HG03064 (cell line): Measurements from ENCODE around the gene B4GALNT4.
"Not testable (repeated sequence)": the region's sequence is repeated elsewhere in the genome, so short reads cannot be mapped to it uniquely, and the experiment has no call there.

Source experiments
- ATAC-seq: cut with Tn5 transposase; IDR thresholded peaks from one replicate; pipeline ENCODE4 v1.9.1; 2021; ENCODE audit warnings: low read depth; ENCODE audit not compliant: unreplicated experiment

The B4GALNT4 gene

DNA sequence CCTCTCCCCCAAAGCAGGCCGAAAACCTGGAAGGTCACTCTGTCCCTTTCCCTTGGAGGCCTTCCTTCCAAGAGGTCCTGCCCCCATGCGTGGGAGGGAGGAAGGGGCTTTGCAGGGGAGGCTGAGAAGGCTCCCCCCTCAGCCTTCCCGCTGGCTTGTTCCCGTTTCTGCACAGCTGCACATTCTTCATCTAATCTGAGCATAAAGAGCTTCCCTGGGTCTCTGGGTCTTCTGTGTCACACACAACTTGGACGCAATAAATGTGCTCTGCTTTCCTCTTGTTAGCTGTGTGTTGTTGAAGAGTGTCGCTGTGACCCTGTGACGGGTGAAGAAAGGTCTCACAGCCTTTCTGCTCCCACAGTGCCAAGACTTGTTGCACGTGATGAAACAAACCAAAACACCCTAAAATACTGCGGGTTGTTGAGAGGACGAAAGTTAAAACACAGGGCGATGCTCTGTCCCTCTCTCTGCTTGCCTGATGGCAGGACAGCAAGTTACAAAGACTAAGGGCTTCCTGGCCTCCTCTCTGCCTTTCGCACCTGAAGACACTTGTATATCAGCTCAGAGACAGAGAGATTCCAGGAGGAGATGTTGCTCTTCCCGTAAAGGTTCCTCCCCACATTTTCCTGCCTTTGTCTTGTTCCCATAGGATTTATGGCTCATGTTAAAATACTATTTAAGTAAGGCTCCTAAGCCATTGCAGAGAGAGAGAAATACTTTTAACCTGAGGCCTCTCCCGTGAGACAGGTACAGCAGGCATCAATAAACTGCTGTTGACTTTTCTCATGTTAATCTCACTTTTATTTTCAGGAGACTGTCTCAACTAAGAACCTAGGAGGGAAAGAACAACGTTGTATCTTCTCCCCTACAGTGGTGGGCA is 33.3 kb upstream of the B4GALNT4 start:
- no peak for ATAC-seq

DNA sequence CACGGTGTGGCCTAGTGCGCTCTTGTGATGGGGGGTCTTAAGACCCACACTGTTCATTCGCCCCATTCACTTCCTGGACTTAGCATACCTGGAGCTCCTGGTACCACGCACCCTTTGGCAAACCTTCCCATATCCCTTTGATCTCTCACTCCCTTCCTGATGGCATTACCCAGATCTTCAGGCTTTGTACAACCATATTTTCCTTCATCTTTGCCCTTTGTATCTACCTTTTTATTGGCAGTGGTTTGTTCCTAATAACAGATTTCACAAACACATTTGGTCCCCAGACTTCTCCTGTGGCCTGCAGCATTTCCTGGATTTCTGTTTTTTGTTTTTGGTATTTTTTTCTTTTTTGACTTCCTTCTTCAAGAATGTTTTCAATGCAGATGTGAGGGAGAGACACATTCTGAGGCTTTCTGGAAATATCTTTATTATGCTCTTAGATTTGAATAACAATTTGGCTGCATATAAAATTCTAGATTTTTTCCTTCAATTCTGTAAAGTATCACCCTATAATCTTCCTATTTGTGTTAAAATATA is 32.6 kb upstream of the B4GALNT4 start:
- ATAC-seq, result no peak

DNA sequence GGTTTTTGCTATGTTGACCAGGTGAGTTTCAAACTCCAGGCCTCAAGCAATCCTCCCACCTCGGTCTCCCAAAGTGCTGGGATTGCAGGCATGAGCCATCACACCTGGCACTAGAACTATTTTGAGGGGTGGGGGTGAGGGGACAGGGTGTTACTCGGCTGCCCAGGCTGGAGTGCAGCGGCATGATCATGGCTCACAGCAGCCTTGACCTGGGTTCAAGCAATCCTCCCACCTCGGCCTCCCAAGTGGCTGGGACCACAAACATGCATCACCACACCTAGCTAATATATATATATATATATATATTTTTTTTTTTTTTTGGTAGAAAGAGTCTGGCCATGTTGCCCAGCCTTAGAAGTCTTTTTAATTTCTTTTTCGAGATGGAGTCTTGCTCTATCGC is 31.6 kb upstream of the B4GALNT4 start:
- ATAC-seq, result no peak

GRCh38 chr11:339963-340362 is 29.3 kb upstream of the B4GALNT4 start:
- no peak for ATAC-seq

DNA sequence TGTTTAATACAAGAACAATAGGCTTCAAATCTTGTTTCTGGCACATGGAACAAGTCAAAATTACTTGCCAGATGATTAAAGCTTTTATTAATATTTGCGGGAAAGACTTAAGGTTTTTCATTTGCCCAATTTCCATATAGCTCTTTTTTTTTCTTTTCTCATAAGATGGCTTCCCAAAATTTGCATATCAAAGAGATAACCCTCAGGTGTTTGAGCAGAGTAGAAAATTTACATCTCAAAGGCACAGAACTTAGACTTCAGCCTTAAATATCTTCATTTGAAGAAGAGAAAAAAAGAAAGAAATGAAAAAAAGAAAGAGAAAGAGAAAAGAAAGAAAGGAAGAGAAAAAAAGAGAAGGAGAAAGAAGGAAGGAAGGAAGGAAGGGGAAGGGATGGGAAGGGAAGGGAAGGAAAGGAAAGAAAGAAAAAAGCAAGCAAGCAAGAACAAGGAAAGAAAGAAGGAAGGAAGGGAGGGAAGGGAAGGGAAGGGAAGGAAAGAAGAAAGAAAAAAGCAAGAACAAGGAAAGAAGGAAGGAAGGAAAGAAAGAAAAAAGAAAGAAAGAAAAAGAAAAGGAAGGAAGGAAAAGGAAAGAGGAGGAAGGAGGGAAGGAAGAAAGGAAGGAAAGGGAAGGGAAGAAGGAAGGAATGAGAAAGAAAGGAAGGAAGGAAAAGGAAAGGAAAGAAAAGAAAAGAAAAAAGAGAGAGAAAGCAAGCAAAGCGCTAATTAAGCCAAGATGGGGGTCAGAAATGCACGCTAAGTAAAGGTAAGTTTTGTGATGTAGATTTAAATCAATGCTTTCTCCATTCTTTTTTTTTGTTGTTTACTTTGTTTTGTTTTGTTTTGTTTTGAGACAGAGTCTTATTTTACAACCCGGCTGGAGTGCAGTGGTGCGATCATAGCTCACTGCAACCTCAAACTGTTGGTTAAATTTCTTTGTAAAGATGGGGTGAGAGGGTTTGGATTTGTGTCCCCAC is 28.5 kb upstream of the B4GALNT4 start:
- ATAC-seq, result no peak

DNA sequence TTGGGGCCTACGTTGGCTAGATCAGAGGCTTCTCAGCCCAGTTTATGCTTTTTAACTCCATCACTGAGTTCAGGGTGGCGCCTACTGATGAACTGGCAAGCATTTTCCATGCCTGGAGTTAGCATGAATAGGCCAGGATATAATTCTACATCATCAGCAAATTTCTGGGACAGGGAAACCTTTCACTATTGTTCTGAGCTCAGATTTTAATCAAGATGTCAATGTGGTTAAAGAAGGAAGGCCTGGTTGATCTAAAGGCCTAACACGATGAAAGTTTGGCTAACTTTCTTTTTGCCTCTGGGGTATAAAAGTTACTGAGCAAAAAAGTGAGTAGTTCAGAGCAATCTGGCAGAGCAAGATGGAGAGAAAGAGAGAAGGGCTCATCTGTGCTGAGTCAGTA is 27.0 kb upstream of the B4GALNT4 start:
- ATAC-seq, result no peak

DNA sequence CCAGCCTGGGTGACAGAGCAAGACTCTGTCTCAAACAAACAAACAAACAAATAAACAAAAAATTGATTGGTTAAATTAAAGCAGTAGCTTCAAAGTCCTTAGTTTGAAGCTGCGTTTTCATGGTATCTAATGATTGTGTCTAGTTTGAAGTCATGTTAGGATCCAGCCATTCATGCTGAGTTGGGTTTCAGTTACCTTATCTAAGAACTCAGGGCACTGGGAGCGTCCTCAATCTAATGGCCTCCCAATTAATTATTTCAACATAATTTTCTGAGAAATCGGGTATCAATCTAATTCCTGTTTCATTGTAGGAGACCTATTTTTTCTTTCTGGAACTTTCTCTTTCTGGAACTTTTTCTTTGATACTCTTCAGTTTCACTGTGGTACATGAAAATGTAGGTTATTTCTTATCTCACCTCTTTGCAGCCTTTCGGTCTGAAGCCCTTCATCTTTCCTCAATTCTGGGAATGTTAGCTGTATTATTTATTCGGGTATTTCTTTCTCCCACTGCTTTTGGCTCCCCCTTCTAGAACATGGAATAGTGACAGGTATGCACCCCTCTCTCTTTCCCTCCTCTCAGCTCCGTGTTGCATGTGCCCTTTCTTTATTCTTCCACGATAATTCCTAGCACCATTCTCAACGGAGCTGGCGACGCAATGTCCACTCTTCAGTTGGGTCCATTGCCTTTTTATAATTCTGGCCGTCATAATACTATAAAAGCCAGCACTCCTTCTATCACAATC is 24.3 kb upstream of the B4GALNT4 start:
- no peak for ATAC-seq

- no peak for ATAC-seq
These were observed 22.8 kb upstream of the B4GALNT4 start for GRCh38 chr11:346529-346928.

DNA sequence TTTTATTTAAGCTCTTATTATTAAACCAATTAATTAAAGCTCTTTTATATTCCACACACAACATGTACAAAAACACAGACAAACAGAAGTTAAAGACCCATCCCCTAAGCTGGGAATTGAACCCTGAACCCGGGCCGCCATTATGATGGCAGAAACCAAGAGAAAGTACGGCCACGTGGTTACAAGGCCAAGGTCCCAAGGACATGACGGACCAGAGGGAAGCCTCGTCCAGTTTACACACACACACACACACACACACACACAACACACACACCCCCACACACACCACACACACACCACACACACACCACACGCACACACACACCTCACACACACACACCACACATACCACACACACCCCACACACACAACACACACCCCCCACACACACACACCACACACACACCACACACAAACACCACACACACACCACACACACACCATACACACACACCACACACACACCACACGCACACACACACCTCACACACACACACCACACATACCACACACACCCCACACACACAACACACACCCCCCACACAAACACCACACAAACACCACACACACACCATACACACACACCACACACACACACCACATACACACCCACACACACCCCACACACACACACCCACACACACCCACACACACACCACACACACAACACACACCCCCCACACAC is 19.9 kb upstream of the B4GALNT4 start:
- ATAC-seq, result not testable (repeated sequence)

- not testable (repeated sequence) for ATAC-seq
These were observed 19.1 kb upstream of the B4GALNT4 start for GRCh38 chr11:350033-350722.

DNA sequence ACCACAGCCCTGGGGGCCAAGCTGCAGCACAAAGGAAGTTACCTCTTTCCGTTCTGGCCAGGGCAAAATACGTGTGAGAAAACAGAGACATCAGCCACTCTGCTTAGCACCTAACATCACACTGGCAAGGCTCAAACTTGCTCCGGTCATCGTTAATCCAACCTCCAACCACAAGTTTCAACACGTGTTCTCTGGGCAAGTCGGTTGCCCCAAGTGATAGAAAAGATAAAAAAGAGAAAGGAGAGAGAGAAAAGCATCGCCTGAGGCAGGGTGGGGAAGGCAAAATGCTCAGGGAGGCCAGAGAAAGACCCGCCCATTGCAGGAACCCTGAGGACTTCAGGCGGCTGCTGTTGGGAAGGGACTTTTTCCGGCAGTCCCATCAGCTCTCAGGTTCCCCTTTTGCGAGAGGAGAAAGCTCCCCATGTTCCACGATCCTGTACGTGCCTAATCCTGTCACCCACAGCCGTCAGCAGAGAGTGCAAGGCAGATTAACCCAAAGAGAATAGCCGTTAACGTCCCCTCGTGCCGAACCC is 18.5 kb upstream of the B4GALNT4 start:
- no peak for ATAC-seq

- ATAC-seq, result no peak
These were observed 17.9 kb upstream of the B4GALNT4 start for GRCh38 chr11:351411-351810.

GRCh38 chr11:352456-353031 is 16.8 kb upstream of the B4GALNT4 start:
- no peak for ATAC-seq

- no peak for ATAC-seq
These were observed 16.0 kb upstream of the B4GALNT4 start for GRCh38 chr11:353179-353873.

GRCh38 chr11:355581-356458 is 13.5 kb upstream of the B4GALNT4 start:
- no peak for ATAC-seq

- no peak for ATAC-seq
These were observed 12.7 kb upstream of the B4GALNT4 start for GRCh38 chr11:356610-357009.

GRCh38 chr11:357582-357981 is 11.7 kb upstream of the B4GALNT4 start:
- no peak for ATAC-seq
